Fibroblast of mammary gland (primary cell): ENCODE measurements around the gene CADPS2.

Source experiments
- DNase-seq: peaks from one replicate; pipeline ENCODE4 v3.0.0-alpha.2; 2010; ENCODE audit warnings: low read depth
- H3K4me3 ChIP-seq: 2 replicates; pipeline ENCODE4 v1.5.1; 2011; ENCODE audit warnings: low read depth, mild to moderate bottlenecking, low read length, moderate library complexity; ENCODE audit not compliant: control insufficient read depth
- TF ChIP-seq, protein P1 (sequence below): conservative IDR thresholded peaks from 2 replicates; pipeline ENCODE4 v1.5.1; 2011; ENCODE audit warnings: low read depth, low read length, inconsistent platforms; ENCODE audit not compliant: control insufficient read depth, insufficient read depth

The CADPS2 gene

DNA sequence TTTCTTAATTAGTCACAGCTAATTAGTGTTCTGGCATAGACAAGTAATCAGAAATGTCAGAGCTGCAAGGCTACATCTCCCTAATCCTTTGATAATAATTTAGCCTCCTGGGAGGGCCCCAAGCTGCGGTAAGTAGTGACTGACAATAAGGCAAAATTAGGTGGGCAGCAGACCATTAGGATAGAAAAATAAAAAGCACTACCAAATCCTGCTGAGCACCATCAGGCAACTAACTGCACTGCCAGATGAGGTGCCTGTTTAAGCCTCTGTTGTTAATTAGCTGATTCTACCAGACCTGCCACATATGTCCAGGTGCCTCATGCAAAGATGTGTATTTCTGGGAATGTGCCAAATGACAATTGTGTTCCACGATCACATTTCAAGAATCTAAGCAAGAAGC is 549.2 kb downstream of the CADPS2 start:
- no peak overlapping the region for H3K4me3 ChIP-seq
- TF ChIP-seq, protein P1, sequence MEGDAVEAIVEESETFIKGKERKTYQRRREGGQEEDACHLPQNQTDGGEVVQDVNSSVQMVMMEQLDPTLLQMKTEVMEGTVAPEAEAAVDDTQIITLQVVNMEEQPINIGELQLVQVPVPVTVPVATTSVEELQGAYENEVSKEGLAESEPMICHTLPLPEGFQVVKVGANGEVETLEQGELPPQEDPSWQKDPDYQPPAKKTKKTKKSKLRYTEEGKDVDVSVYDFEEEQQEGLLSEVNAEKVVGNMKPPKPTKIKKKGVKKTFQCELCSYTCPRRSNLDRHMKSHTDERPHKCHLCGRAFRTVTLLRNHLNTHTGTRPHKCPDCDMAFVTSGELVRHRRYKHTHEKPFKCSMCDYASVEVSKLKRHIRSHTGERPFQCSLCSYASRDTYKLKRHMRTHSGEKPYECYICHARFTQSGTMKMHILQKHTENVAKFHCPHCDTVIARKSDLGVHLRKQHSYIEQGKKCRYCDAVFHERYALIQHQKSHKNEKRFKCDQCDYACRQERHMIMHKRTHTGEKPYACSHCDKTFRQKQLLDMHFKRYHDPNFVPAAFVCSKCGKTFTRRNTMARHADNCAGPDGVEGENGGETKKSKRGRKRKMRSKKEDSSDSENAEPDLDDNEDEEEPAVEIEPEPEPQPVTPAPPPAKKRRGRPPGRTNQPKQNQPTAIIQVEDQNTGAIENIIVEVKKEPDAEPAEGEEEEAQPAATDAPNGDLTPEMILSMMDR = no peak
- DNase-seq = no peak

- TF ChIP-seq, protein P1 = no peak
These were observed 557.0 kb downstream of the CADPS2 start for GRCh38 chr7:122329145-122329802.

DNA sequence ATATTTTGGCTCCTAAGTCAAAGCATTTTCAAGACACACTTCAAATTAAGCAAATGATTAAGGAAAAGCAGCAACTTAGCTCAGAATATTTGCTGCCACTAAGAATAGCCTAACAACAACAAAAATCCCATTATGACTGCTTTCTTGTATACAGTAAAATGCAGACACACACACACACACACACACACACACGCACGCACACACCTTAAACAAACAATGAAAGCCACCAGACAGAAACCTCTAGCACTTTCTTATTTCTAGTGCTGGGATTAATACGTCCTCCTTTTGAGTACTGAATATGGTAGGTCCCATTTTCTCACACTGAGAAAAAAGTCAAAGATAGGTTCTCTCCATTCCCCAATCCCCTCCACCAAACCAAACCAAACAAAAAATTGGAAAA is 558.3 kb downstream of the CADPS2 start:
- no peak overlapping the region for H3K4me3 ChIP-seq
- TF ChIP-seq, protein P1 = no peak
- no peak for DNase-seq

More at GRCh38 chr7:122329145-122329802, 557.0 kb downstream of the CADPS2 start:
- no peak overlapping the region for H3K4me3 ChIP-seq
- no peak for DNase-seq

GRCh38 chr7:122316467-122317388 is 569.5 kb downstream of the CADPS2 start:
- no peak overlapping the region for H3K4me3 ChIP-seq
- no peak for DNase-seq
- TF ChIP-seq, protein P1 = no peak

- no peak for DNase-seq
- H3K4me3 ChIP-seq = no peak overlapping the region
- TF ChIP-seq, protein P1 = no peak
These were observed 570.5 kb downstream of the CADPS2 start for GRCh38 chr7:122315507-122316466.

DNA sequence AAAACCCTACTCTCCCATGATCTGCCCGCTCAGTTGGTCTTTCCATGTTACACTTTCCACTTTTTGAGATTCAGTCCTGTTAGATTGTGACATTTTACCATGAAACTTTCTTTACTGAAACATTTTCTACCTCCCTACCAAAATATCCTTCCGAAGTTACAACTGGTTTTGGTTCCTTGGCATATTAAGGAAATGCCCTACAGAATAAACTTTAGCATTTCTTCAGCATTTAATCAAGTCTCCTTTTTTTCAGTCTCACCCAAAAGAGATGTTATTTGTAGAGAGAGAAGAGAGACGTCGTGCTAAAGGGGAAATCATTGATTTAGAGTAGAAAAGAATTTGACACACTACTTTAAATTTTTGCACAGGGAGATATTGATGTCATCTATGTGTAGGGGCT is 572.0 kb downstream of the CADPS2 start:
- DNase-seq = no peak
- no peak overlapping the region for H3K4me3 ChIP-seq
- TF ChIP-seq, protein P1 = no peak
